Common myeloid progenitor, CD34-positive (primary cell): ENCODE measurements around the gene STK32C.

Source experiments
- CTCF ChIA-PET: fragments of 350-600 bp; sonication (Branson Sonifier 250); formaldehyde crosslinking; loops from one replicate; lab custom pipeline; 2021; ENCODE audit warnings: antibody characterized with exemption; lab: Charles Lee
- POLR2A ChIA-PET: fragments of 350-600 bp; sonication (Branson Sonifier 250); formaldehyde crosslinking; loops from one replicate; lab custom pipeline; 2021; ENCODE audit warnings: antibody characterized with exemption; lab: Charles Lee
- DNase-seq, 3 donors: peaks; one replicate each; pipeline versions ENCODE4 v3.0.0 to v3.0.0-alpha.2; 2013
- H3K27ac ChIP-seq, 2 experiments: 1 replicate in 1 of 2; 2 replicates in 1 of 2; pipeline ENCODE4 v1.7.0; 2013; ENCODE audit warnings: inconsistent platforms in 2 of 2, low read length in 2 of 2, mild to moderate bottlenecking in 2 of 2, low read depth in 1 of 2, moderate library complexity in 1 of 2; ENCODE audit not compliant: severe bottlenecking in 2 of 2, insufficient read depth in 1 of 2, poor library complexity in 1 of 2
- H3K27me3 ChIP-seq, 5 experiments: replicated peaks in 2 of 5; 1 replicate in 3 of 5; 2 replicates in 2 of 5; pipeline versions ENCODE4 v1.6.1 to v1.7.0; 2013; ENCODE audit warnings: low read length in 4 of 5, mild to moderate bottlenecking in 2 of 5, moderate library complexity in 2 of 5, inconsistent platforms in 1 of 5; ENCODE audit not compliant: insufficient read depth in 5 of 5, control insufficient read depth in 4 of 5
- H3K36me3 ChIP-seq, 4 experiments: 1 replicate in 2 of 4; 2 replicates in 2 of 4; pipeline versions ENCODE4 v1.6.1 to v1.7.0; 2013; ENCODE audit warnings: low read length in 3 of 4, control low read depth in 1 of 4, mild to moderate bottlenecking in 1 of 4; ENCODE audit not compliant: control insufficient read depth in 4 of 4, insufficient read depth in 4 of 4
- H3K4me1 ChIP-seq, 4 experiments: 1 replicate in 3 of 4; 2 replicates in 1 of 4; pipeline versions ENCODE4 v1.6.1 to v1.7.1; 2013; ENCODE audit warnings: low read length in 3 of 4, mild to moderate bottlenecking in 3 of 4, control low read depth in 1 of 4, inconsistent platforms in 1 of 4, moderate library complexity in 1 of 4; ENCODE audit not compliant: control insufficient read depth in 4 of 4, insufficient read depth in 4 of 4; ENCODE audit errors: control extremely low read depth in 1 of 4
- H3K4me3 ChIP-seq, 7 experiments: 1 replicate in 4 of 7; 2 replicates in 3 of 7; pipeline versions ENCODE4 v1.5.1 to v1.7.0; 2013; ENCODE audit warnings: mild to moderate bottlenecking in 7 of 7, low read length in 6 of 7, moderate library complexity in 6 of 7, inconsistent platforms in 2 of 7, low read depth in 2 of 7, control low read depth in 1 of 7; ENCODE audit not compliant: insufficient read depth in 4 of 7, control insufficient read depth in 1 of 7; ENCODE audit errors: extremely low read depth in 1 of 7
- H3K9me3 ChIP-seq, 5 experiments: 1 replicate in 4 of 5; 2 replicates in 1 of 5; pipeline versions ENCODE4 v1.6.1 to v1.7.1; 2013; ENCODE audit warnings: low read length in 4 of 5, mild to moderate bottlenecking in 2 of 5, inconsistent platforms in 1 of 5, low read depth in 1 of 5, moderate library complexity in 1 of 5; ENCODE audit not compliant: control insufficient read depth in 4 of 5, insufficient read depth in 2 of 5; ENCODE audit errors: control extremely low read depth in 1 of 5
- WGBS: methylation state at CpG from one replicate; pipeline ENCODE4 v1.1.5; 2013; ENCODE audit not compliant: insufficient coverage; 5-methylcytosine and 5-hydroxymethylcytosine counted together

Gene STK32C

DNA sequence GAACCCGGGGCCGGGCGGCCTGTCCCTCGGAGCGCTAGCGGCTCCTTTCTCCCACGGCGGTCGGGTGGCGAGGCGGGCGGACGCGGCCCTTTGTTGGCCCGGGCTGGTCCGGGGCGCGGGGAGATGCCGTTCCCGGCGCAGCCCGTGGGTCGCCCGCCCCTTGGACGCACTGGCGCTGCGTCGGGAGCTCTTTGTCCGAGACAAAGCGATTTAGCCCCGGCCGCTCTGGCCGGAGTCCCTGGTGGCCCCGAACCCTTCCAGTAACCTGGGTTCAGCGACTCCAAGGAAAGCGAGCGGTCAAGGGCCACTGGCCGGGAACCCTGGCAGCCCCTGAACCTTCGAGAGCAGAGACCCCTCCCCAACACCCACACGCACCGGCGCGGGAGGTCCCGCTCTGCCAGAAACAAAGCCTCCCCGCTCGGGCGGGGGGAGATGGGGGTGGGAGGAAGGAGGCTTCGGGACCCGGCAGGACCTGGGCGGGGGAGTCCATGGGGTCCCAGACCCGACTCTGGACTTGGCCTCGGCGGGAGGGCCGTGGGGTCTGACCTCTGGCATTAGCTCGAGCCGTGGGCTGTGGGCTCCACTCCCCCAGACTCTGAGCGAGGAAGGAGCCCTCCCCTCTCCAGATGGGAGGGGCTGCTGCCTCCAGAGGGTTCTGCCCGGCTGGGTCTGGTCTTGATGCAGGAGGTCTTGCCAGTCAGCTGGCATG, 120.2 kb downstream of the STK32C start:
- WGBS = 4% methylated on average over 42 of the region's 58 CpGs
- peak overlapping the region in 4 of 7 experiments; percentile 10 to 43 (median 21) for H3K4me3 ChIP-seq
- H3K4me1 ChIP-seq = peaks cover 0 to 20% (median 16%) of the 10 kb centered on the region in 4 experiments
- no peaks in the 10 kb centered on the region for H3K9me3 ChIP-seq
- peaks cover 4 to 84% (median 35%) of the 10 kb centered on the region in 5 experiments for H3K27me3 ChIP-seq
- no peak for DNase-seq
- H3K27ac ChIP-seq = no peak overlapping the region
- CTCF ChIA-PET = no interaction called here
- POLR2A ChIA-PET = no interaction called here
- H3K36me3 ChIP-seq = no peaks in the 10 kb centered on the region

DNA sequence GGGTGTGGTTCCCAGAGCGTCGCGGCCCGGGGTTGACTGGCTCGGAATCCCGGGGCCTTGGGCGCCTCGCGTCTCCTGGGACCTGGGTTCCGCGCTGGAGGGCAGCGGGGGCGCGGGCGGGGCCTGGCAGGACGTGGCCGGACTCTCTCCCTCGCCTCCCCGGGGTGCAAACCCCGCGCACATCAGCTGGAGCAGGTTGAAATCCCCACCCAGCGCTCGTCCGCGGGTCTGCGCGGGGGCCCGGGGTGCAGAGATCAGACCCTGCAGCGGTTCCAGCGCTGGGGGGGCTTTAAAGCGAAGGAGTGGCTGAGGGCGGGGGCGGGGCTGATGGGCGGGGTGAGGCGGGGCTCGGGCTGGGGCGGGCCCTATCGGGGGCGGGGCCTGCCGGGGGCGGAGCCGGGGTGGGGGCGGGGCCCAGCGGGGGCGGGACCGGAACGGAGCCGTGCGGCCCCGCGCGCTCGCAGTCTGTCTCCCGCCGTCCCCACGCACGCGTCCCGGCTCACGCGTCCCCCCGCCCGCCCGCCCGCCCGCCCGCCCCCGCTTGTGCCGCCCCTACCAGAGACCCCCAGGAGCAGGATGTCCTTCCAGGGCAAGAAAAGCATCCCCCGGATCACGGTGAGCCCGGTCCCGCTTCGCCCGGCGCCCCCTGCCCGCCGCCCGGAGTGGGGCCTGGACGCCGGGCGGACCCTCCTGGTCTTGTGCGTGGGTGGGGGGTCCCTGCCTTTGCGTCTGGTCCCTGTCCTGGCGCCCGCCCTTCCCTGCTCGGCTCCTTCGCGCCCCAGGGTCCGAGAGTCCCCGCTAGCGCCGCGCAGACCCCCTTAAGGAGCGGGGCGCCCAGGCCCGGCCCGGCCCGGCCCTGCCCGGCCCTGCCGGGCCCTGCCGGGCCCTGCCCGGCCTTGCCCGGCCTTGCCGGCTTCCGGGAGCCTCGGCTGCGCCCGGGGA, 121.0 kb downstream of the STK32C start, which contains the start of gene DPYSL4:
Gene DPYSL4, plus strand, starts transcription at position 461 of the 942 bp plus-strand sequence. Its CDS starts 116 bp downstream, at position 577.
- ChIA-PET CTCF (no interaction called here), POLR2A (no interaction called here)
- Histone ChIP-seq H3K4me3 (peak within 1 kb of the TSS in 5 of 7 experiments; percentile 19 to 58 (median 43)), H3K4me1 (peaks cover 0 to 20% (median 16%) of the 10 kb centered on the region in 4 experiments), H3K36me3 (no peaks in the 10 kb centered on the region), H3K27me3 (peaks cover 4 to 85% (median 40%) of the 10 kb centered on the region in 5 experiments), H3K27ac (no peak within 1 kb of the TSS), H3K9me3 (no peaks in the 10 kb centered on the region)
- DNase-seq = peak in 1 of 3 donors; percentile 23
- WGBS = 3% methylated on average over 41 of the region's 109 CpGs

DNA sequence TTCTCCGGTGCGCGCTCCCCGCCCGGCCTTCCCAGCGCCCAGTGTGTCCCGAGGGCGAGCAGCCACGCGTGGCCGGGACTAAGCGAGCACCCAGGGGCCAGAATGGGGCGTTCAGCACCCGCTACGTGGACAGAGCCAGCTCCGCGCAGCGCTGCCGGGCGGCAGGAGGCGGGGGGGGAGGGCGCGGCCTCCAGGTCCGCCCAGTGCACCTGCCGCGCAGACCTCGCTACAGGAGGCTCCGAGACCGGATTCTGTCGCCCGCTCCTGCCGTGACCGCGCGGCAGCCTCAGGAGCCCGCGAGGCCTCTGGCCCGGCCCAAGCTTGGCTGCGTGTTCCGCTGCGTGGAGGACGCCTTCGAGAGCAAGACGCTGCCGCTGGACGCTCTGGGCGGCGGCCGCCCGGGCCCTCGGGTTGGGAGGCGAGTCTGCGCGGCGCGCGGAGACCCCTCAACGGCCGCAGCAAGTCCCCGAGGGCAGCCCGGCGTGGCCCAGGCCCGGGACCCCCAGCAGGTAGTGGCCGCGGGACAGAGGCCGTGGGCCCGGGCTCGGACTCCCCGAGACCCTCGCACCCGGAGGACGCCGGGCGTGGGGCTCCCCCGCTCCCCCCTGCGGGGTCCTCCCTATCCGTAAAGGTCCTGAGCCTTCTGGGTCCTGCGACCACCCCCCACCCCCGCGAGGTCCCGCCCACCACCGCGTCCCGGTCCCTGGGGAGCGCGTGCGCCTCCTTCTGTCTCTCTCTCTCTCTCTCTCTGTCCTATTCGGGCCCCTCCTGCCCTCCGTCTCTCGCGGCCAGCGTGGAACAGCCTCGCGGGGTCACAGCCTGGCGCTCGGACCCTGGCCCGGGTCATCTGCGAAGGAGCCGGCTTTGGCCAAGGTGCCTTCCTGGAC, 121.9 kb downstream of the STK32C start:
- peak overlapping the region in 5 of 7 experiments; percentile 19 to 50 (median 42) for H3K4me3 ChIP-seq
- WGBS = 5% methylated on average over 95 of the region's 99 CpGs
- ChIA-PET POLR2A (interaction anchor here (0.5 kb wide), 1 partner anchor 28 kb away, joined by 3 read pairs; no protein-coding TSS in a partner anchor), CTCF (no interaction called here)
- H3K9me3 ChIP-seq = no peaks in the 10 kb centered on the region
- DNase-seq = peak; percentile 33 to 79 (median 74)
- H3K4me1 ChIP-seq = peaks cover 0 to 20% (median 16%) of the 10 kb centered on the region in 4 experiments
- no peak overlapping the region for H3K27ac ChIP-seq
- H3K27me3 ChIP-seq = peaks cover 4 to 94% (median 40%) of the 10 kb centered on the region in 5 experiments
- H3K36me3 ChIP-seq = no peaks in the 10 kb centered on the region

DNA sequence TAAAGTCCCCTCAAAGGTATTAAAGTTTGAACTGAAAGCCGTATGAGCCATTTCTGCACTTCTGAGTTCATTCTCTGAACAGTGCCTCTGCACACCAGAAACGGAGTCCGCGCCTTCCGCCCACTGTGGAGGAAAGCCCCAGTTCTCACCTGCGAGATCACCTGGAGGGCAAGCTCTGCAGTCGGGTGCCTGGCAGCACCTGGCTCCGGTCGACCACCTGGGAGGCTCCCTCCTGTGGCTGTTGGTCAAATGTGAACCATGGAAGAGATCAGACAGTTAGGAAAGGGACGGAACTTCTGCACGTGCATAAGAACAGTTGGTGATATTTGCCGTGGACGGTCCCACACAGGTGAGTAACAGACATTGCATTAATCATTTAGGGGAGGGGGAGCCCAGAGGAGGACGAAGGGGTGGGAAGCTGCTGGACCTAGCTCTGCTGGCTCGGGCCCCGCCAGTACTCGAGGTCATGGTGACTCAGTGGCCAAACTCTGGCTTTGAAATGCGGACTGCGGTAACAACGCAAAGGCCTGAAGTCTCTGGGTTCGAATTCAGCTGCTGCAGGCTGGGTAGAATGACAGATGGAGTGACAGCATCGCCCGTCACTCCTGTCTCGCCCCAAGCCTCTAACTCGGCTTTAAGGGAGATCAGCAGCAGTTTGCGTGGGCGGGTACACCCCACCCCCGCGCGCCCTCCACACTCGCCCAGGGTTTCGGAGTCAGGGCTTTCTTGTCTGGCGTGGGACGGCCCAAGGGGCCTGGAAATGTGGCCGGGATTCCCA, 122.7 kb downstream of the STK32C start:
- ChIA-PET CTCF (no interaction called here), POLR2A (interaction anchor here (0.5 kb wide), 1 partner anchor 29 kb away, joined by 3 read pairs; no protein-coding TSS in a partner anchor)
- H3K4me3 ChIP-seq = no peak overlapping the region
- H3K9me3 ChIP-seq = no peaks in the 10 kb centered on the region
- no peak overlapping the region for H3K27ac ChIP-seq
- H3K27me3 ChIP-seq = peaks cover 4 to 88% (median 36%) of the 10 kb centered on the region in 5 experiments
- H3K36me3 ChIP-seq = no peaks in the 10 kb centered on the region
- H3K4me1 ChIP-seq = peaks cover 0 to 20% (median 16%) of the 10 kb centered on the region in 4 experiments
- WGBS = 48% methylated on average over 33 of the region's 35 CpGs
- no peak for DNase-seq

DNA sequence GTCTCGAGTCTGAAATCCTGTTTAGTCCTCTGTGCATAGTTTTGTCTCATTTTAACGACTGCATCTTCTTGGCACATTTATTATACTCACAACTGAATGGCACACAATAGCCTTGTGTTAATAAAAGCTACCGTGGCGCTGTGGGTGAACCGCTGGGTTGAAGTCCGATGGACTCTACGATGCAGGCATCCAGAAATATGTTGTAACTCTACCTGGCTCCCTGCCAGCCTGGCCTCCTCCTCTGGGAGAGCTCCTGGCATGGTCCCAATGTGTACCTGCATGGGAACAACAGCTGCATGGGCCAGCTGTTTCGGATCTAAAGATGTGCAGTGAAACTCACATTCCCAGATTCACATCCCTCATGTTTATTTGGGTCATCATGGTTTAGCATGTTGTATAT, 124.7 kb downstream of the STK32C start:
- CTCF ChIA-PET = no interaction called here
- Histone ChIP-seq H3K27me3 (peaks cover 4 to 81% (median 26%) of the 10 kb centered on the region in 5 experiments), H3K9me3 (no peaks in the 10 kb centered on the region), H3K36me3 (no peaks in the 10 kb centered on the region), H3K4me1 (peaks cover 0 to 20% (median 16%) of the 10 kb centered on the region in 4 experiments), H3K27ac (no peak overlapping the region), H3K4me3 (no peak overlapping the region)
- POLR2A ChIA-PET = no interaction called here
- 98% methylated on average over 6 of the region's 8 CpGs for WGBS
- DNase-seq = no peak

DNA sequence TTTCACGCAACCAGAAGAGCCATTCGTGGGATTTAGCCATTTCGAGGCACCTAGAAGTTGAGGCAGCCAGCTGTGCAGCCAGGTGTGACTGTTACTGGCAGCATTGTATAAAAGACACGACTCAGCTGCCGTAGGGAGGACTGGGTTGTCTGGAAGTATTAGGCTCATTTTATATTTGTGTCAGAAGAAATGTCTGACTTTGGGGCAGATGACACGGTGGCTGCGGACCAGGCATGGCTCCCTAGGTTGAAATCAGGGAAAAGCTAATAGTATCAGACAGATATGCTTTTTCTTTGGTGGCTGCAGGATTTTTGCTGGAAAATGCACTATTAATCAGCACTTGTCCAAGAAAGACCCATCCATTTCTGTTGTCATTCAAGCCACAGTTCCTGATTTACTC, 125.2 kb downstream of the STK32C start:
- peaks cover 0 to 19% (median 16%) of the 10 kb centered on the region in 4 experiments for H3K4me1 ChIP-seq
- peaks cover 4 to 81% (median 23%) of the 10 kb centered on the region in 5 experiments for H3K27me3 ChIP-seq
- POLR2A ChIA-PET = no interaction called here
- WGBS = 88% methylated on average over 7 of the region's 7 CpGs
- H3K9me3 ChIP-seq = no peaks in the 10 kb centered on the region
- DNase-seq = no peak
- no peak overlapping the region for H3K27ac ChIP-seq
- H3K4me3 ChIP-seq = no peak overlapping the region
- no peaks in the 10 kb centered on the region for H3K36me3 ChIP-seq
- CTCF ChIA-PET = no interaction called here
